Measurements from ENCODE around the gene SNX24.

- TF ChIP-seq, protein P1, sequence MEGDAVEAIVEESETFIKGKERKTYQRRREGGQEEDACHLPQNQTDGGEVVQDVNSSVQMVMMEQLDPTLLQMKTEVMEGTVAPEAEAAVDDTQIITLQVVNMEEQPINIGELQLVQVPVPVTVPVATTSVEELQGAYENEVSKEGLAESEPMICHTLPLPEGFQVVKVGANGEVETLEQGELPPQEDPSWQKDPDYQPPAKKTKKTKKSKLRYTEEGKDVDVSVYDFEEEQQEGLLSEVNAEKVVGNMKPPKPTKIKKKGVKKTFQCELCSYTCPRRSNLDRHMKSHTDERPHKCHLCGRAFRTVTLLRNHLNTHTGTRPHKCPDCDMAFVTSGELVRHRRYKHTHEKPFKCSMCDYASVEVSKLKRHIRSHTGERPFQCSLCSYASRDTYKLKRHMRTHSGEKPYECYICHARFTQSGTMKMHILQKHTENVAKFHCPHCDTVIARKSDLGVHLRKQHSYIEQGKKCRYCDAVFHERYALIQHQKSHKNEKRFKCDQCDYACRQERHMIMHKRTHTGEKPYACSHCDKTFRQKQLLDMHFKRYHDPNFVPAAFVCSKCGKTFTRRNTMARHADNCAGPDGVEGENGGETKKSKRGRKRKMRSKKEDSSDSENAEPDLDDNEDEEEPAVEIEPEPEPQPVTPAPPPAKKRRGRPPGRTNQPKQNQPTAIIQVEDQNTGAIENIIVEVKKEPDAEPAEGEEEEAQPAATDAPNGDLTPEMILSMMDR (IDR thresholded peaks at IDR 0.05; ENCODE audit: borderline replicate concordance, extremely low read depth, low read length, poor library complexity, severe bottlenecking), result no peak
- TF ChIP-seq EZH2 (IDR thresholded peaks at IDR 0.05; ENCODE audit: borderline replicate concordance, low read depth, low read length, severe bottlenecking), result no peak
Observed at GRCh38 chr5:122933956-122934355, 88.5 kb downstream of the SNX24 start.

Data from DND-41 (cell line).